GM19328 (cell line): Measurements from ENCODE around the gene ANKAR.
"Not testable (repeated sequence)": the region's sequence is repeated elsewhere in the genome, so short reads cannot be mapped to it uniquely, and the experiment has no call there.

Source experiments
- ATAC-seq: cut with Tn5 transposase; IDR thresholded peaks from one replicate; pipeline ENCODE4 v1.9.1; 2021; ENCODE audit warnings: mild to moderate bottlenecking, moderate library complexity; ENCODE audit not compliant: unreplicated experiment

The ANKAR gene, protein sequence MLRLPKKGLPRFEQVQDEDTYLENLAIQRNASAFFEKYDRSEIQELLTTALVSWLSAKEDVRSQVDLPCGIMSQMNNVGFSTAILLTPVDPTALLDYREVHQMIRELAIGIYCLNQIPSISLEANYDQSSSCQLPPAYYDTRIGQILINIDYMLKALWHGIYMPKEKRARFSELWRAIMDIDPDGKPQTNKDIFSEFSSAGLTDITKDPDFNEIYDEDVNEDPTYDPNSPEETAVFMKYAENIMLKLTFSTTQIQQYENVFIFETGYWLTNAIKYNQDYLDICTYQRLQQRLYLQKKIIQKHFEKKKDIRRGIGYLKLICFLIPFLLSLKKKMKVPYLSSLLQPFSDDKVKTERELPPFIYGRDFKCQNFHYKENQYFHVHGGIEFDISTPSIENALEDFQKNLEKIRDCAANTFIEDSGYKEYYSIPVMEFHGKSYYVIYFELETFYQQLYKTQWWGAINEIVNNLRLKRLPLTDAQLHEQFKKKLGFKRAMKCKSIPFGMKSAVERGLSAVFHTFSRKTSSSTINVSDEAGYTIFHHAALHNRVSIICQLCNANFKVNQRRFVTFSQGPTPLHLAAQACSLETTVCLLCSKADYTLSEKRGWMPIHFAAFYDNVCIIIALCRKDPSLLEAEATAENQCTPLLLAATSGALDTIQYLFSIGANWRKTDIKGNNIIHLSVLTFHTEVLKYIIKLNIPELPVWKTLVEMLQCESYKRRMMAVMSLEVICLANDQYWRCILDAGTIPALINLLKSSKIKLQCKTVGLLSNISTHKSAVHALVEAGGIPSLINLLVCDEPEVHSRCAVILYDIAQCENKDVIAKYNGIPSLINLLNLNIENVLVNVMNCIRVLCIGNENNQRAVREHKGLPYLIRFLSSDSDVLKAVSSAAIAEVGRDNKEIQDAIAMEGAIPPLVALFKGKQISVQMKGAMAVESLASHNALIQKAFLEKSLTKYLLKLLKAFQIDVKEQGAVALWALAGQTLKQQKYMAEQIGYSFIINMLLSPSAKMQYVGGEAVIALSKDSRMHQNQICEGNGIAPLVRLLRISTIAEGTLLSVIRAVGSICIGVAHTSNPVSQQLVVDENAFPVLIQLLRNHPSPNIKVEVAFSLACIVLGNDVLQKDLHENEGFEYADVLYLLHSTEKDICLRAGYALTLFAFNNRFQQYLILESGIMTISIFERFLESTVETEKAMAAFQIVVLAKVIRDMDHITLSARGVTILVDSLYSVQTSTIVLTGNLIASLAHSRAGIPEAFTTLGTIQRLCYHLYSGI (N-terminal part only)

GRCh38 chr2:189674374-189675112, at the start of gene ANKAR:
TSS of gene ANKAR (plus strand) at chr2:189674670. CDS start at chr2:189676491, 1,821 bp downstream.
- ATAC-seq = peak; percentile 95

DNA sequence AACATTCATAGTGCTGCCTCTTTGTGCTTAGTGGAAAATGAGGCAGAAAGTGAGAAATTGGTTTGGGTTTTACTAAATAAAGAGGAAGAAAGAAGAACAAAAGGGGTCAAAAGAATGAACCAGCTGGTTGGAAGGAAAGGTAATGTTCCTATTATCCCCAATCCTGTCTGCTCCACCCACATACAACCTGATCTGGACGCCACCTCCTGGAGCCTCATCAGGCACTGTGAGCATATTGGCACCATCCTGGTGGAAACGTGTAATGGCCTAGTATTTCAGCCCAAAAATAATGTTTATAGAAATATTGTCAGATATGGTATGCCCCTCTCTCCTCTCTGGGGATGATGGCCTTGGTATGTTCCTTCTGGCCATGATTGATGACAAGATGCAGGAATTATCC, 48.8 kb upstream of the ANKAR start:
- ATAC-seq = no peak

- ATAC-seq = no peak
These were observed 46.7 kb upstream of the ANKAR start for GRCh38 chr2:189627789-189628188.

GRCh38 chr2:189628817-189629530, 45.5 kb upstream of the ANKAR start:
- ATAC-seq = no peak

GRCh38 chr2:189629531-189630453, 44.7 kb upstream of the ANKAR start:
- ATAC-seq = no peak

DNA sequence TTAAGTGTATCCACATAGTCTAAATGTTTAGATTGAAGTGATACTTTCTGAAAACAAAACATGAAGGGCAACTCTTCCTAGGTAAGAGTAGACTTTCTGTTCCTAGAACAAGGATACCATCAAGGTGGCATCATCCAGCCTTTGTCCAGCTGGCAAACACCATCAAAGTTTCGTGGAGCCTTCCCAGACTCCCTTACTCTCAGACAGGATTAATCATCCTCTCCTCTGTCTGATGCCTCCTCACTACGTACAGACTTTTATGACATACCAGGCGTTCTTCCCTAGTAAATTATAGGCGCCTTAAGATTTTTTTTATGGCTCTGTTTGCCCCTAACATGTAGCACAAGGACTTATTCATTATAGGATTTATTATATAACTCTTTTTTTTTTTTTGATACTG, 42.6 kb upstream of the ANKAR start:
- ATAC-seq = no peak

- ATAC-seq = no peak
These were observed 41.1 kb upstream of the ANKAR start for GRCh38 chr2:189633392-189633811.

- no peak for ATAC-seq
These were observed 39.1 kb upstream of the ANKAR start for GRCh38 chr2:189635353-189635752.

DNA sequence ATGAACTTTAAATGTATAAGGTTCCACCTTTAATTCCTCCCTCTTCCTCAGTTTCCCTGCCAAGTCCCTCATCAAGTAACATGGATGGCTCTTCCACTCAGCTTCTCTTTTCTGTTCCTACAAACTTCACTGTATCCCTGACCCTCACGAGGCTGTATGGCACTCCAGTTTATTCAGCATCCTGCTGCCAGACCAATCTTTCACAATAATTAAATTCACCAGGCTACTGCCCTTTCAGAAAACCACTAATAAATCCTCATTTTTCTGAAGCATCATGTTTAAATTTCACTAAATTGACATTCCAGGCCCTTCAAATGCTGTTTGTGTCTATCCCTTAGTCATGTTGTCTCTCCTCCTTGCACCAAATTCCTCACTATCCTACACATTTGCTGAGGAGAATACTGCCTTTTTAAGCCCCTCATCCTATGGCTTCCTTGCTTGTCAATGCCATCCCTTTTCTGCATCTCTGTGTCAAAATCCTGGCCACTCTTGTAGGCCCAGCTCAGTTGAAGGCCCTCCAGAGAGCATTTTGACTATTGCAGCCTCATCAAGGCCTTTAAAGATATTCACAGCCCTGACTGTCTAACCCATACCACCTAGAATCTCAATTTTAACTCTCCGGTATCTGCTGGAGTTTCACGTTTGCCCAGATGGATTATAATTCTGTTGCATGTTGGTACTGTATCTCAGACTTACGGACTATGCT, 36.0 kb upstream of the ANKAR start:
- ATAC-seq = no peak

DNA sequence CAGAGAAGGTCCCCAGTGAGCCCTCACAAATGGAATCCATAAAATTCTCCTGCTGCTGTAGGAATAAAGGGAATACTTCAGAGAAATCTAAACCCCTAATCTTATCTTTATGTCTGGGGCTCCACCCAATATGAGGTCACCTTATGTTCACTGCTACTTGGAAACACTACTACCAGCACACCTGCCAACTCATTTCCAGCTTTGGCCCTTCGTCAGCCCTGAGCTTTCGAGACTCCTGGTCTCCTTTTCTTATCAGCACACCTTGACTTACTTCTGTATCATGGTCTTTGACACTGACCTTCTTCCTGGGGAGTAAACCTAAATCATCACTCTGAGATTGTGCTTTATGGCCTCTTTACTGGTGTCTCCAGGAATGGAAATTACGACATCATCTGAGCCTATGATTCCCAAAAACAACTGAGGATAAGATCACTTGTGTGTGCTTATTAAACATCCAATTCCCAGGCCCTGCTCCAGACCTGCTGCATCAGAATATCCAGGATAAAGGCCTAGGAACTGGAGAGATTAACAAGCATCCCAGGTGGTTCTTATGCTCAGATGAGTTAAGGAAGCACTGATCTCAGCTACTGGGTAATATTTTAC, 35.4 kb upstream of the ANKAR start:
- no peak for ATAC-seq

GRCh38 chr2:189641002-189641401, 33.5 kb upstream of the ANKAR start:
- ATAC-seq = no peak

DNA sequence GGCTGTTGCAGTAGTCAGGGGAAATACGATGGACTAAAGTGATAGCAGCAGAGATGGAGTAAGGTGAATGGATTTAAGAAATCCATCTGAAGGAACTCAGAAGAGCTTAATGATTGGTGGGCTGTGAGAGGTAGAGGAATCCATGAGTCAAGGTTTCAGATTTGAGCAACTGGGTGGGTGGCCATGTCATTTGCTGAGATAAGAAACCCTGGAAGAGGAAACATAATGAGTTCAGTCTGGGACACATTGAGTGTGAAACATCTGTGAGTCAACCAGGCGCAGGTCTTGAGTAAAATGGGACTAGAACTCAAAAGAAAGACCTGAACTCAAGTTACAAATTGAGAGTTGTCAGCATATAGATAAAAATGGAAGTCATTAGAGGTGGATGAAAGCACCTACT, 32.9 kb upstream of the ANKAR start:
- no peak for ATAC-seq

DNA sequence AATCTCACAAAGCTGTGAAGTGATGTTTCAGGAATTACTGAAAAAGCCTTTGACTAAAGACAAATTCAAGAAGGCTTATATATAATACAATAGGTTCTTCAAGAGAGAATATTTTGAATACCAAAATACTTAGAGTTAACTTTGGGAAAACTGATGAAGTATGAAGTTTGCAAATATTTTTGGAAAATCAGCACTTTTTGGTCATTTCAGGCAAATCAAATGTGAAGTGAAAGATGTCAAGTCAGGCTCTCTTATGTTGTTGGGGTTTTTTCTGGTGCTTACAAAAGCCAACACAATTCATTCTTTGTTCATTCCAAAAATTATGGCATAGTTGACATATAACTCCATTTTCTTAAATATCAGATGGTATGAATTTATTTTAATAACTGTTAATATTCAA, 27.9 kb upstream of the ANKAR start:
- no peak for ATAC-seq

DNA sequence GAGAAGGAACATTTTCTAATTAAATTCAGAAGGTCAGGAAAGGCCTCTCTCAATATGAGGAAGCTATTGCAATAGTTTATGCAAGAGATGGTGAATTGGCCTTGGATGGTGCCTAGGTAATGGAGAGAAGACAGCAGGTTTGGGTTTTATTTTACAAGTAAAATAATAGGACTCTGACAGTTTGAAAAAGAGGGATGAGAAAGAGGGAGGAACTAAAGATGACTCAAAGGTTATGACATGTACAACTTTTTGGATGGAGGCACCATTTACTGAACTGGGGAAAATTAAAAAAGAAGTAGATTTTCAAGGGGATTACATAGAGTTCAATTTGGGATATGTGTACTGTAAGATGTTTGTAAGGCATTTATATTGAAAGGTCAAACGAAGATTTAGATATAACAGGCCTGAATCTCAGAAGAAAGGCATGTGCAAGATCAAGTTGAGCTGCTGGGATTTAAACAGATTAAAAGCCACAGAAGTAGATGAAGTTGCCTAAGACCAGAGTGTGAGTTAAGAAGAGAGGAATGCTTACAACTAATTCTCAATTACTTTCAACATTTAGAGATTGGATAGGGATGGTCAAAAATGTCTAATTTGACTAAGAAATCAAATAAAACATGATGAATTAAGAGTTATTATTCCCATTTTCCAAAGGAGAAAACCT, 25.5 kb upstream of the ANKAR start:
- ATAC-seq = no peak

GRCh38 chr2:189651284-189651683, 23.2 kb upstream of the ANKAR start:
- no peak for ATAC-seq

- ATAC-seq = not testable (repeated sequence)
These were observed 21.0 kb upstream of the ANKAR start for GRCh38 chr2:189653464-189653863.

GRCh38 chr2:189654641-189655040, 19.8 kb upstream of the ANKAR start:
- no peak for ATAC-seq
